ENCODE measurements around the gene TRDMT1.

TRDMT1 gene

GRCh38 chr10:17196573-17196972 lies 4.9 kb downstream of the TRDMT1 start:
- CTCF ChIA-PET: interaction anchor here (0.7 to 1.6 kb wide), 2 partner anchors 12 to 343 kb away, joined by 4 read pairs; no protein-coding TSS in a partner anchor
- no peak for TF ChIP-seq CTCF (IDR thresholded peaks at IDR 0.05; ENCODE audit: insufficient read depth, low read length, missing control alignments)
- H3K4me3 ChIP-seq (ENCODE audit: low read depth, low read length): no peak overlapping the region
- POLR2A ChIA-PET: no interaction called here
- DNase-seq (ENCODE audit: low read depth, low spot score): no peak

GRCh38 chr10:17196045-17196444 lies 5.4 kb downstream of the TRDMT1 start:
- CTCF ChIA-PET: interaction anchor here (1.6 kb wide), 1 partner anchor 343 kb away, joined by 4 read pairs; no protein-coding TSS in a partner anchor
- POLR2A ChIA-PET: no interaction called here
- TF ChIP-seq CTCF (IDR thresholded peaks at IDR 0.05; ENCODE audit: insufficient read depth, low read length, missing control alignments): no peak
- no peak overlapping the region for H3K4me3 ChIP-seq (ENCODE audit: low read depth, low read length)
- no peak for DNase-seq (ENCODE audit: low read depth, low spot score)

DNA sequence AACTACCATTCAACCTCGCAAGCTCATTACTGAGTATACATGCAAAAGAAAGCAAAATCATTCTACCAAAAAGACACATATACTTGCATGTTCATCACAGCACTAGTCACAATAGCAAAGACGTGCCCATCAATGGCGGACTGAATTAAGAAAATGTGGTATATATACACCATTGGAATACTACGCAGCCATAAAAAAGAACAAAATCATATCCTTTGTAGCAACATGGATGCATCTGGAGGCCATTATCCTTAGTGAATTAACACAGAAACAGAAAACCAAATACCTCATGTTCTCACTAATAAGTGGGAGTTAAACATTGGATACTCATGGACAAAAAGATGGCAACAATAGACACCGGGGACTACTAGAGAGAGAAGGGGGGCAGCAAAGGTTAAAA lies 6.4 kb downstream of the TRDMT1 start:
- no peak for DNase-seq (ENCODE audit: low read depth, low spot score)
- CTCF ChIA-PET: interaction anchor here (1.6 kb wide), 1 partner anchor 342 kb away, joined by 4 read pairs; no protein-coding TSS in a partner anchor
- no peak for TF ChIP-seq CTCF (IDR thresholded peaks at IDR 0.05; ENCODE audit: insufficient read depth, low read length, missing control alignments)
- no peak overlapping the region for H3K4me3 ChIP-seq (ENCODE audit: low read depth, low read length)
- POLR2A ChIA-PET: no interaction called here

- POLR2A ChIA-PET: no interaction called here
- no peak for TF ChIP-seq CTCF (IDR thresholded peaks at IDR 0.05; ENCODE audit: insufficient read depth, low read length, missing control alignments)
- no peak overlapping the region for H3K4me3 ChIP-seq (ENCODE audit: low read depth, low read length)
- DNase-seq (ENCODE audit: low read depth, low spot score): no peak
- CTCF ChIA-PET: interaction anchor here (0.8 kb wide), 1 partner anchor 8 kb away, joined by 3 read pairs; no protein-coding TSS in a partner anchor
Measured at GRCh38 chr10:17190602-17191001, 10.9 kb downstream of the TRDMT1 start.

DNA sequence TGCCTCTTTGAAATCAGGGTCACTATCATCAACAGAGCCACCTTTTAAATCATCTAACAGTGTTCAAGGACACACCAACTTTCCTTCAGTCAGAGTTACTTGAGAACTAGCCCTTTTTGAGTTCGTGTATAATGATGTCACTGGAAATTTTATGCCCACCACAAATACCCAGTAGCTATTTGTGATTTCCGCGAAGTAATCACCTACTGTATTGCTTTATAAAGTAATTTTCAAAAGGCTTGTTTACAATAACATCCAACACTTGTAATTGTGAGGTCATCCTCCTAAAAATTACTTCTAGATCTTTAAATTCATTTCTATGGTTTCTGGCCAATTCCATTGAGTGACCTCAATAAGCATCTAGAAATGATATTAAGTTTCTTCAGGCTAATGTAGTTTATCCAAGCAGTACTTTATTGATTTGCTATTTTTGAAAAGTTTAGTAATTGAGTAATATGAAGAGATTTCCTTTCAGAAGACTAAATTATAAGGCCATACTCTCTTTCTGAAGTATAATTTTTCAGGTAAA lies 12.8 kb downstream of the TRDMT1 start:
- H3K4me3 ChIP-seq (ENCODE audit: low read depth, low read length): no peak overlapping the region
- CTCF ChIA-PET: no interaction called here
- no peak for TF ChIP-seq CTCF (IDR thresholded peaks at IDR 0.05; ENCODE audit: insufficient read depth, low read length, missing control alignments)
- no peak for DNase-seq (ENCODE audit: low read depth, low spot score)
- POLR2A ChIA-PET: no interaction called here

DNA sequence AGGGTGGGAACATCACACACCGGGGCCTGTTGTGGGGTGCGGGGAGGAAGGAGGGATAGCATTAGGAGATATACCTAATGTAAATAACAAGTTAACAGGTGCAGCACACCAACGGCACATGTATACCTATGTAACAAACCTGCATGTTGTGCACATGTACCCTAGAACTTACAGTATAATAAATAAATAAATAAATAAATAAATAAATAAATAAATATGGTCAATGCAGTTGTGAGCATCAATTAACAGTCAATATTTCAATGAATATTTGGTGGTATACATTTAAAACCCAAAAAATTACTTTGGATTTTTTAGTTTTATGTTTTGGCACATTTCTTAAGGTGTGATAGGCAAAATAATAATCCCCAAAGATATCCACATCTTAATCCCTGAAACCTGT lies 15.6 kb downstream of the TRDMT1 start:
- POLR2A ChIA-PET: no interaction called here
- DNase-seq (ENCODE audit: low read depth, low spot score): no peak
- H3K4me3 ChIP-seq (ENCODE audit: low read depth, low read length): no peak overlapping the region
- CTCF ChIA-PET: no interaction called here
- TF ChIP-seq CTCF (IDR thresholded peaks at IDR 0.05; ENCODE audit: insufficient read depth, low read length, missing control alignments): no peak
